Breast epithelium (tissue), 4 donors: Measurements from ENCODE around the gene PIGH. TPM values are rescaled to one million over a fixed set of nuclear protein-coding genes. Genes with fewer than 3 reads are reported as not detected.

Experiments
- DNase-seq, 2 donors: peaks; one replicate each; pipeline ENCODE4 v3.0.0-alpha.2; 2019; ENCODE audit warnings: low spot score in 2 of 2
- H3K27ac ChIP-seq, 2 donors: fragments of 200-600 bp; sonication (generic) in 1 of 2; one replicate each; pipeline ENCODE4 v1.5.1; 2016 to 2019; ENCODE audit warnings: mild to moderate bottlenecking in 1 of 2
- H3K27me3 ChIP-seq, 2 donors: fragments of 200-600 bp; sonication (generic) in 1 of 2; one replicate each; pipeline versions ENCODE4 v1.5.1 to v1.6.0; 2017 to 2019; ENCODE audit warnings: control low read depth in 1 of 2, mild to moderate bottlenecking in 1 of 2
- H3K36me3 ChIP-seq: fragments of 200-600 bp; one replicate; pipeline ENCODE4 v1.5.1; 2019
- H3K4me1 ChIP-seq, 2 donors: fragments of 200-600 bp; sonication (generic); one replicate each; pipeline ENCODE4 v1.5.1; 2016 to 2019; ENCODE audit warnings: control low read depth in 1 of 2
- H3K4me3 ChIP-seq, 3 donors: fragments of 200-600 bp; sonication (generic); 1 replicate in 2 of 3; 2 replicates in 1 of 3; pipeline ENCODE4 v1.5.1; 2016 to 2019; ENCODE audit warnings: mild to moderate bottlenecking in 3 of 3, moderate library complexity in 2 of 3
- H3K9me3 ChIP-seq, 2 donors: fragments of 200-600 bp; sonication (generic) in 1 of 2; one replicate each; pipeline ENCODE4 v1.5.1; 2016 to 2019; ENCODE audit warnings: control low read depth in 1 of 2
- CTCF ChIP-seq, 3 donors: fragments of 450-650 bp; IDR thresholded peaks; one replicate each; pipeline ENCODE4 v1.5.1; 2016 to 2017; ENCODE audit warnings: antibody characterized with exemption in 3 of 3, mild to moderate bottlenecking in 3 of 3, moderate library complexity in 3 of 3
- POLR2A ChIP-seq: fragments of 450-650 bp; IDR thresholded peaks from one replicate; pipeline ENCODE4 v1.6.1; 2016; ENCODE audit warnings: antibody characterized with exemption, mild to moderate bottlenecking, moderate library complexity
- POLR2AphosphoS5 ChIP-seq, 3 donors: sonication (generic); formaldehyde crosslinking; IDR thresholded peaks; one replicate each; pipeline ENCODE4 v1.6.1; 2017; ENCODE audit warnings: antibody characterized with exemption in 3 of 3
- intact Hi-C: fragments of 100-400 bp; cut with DNase I; formaldehyde crosslinking; loops from one replicate; pipeline ENCODE4 v1.15.1; 2023; ENCODE audit warnings: low total_unique reads
- total RNA-seq, 3 donors: library from RNA; depleted of rRNA; stranded (reverse); fragments of >200 nt; gene quantifications; one replicate each; pipeline ENCODE4 v1.1.0, GENCODE V29; 2016

Gene PIGH
- total RNA-seq, 3 donors from 2014 or later, result 32.8 to 37.6 (median 33.8) TPM

GRCh38 chr14:67641902-67642749 lies 42.1 kb upstream of the PIGH start:
- no peaks in the 10 kb centered on the region for H3K36me3 ChIP-seq
- no peak overlapping the region for H3K27ac ChIP-seq
- no peaks in the 10 kb centered on the region for H3K4me1 ChIP-seq
- no peak overlapping the region for H3K4me3 ChIP-seq
- no peaks in the 10 kb centered on the region for H3K27me3 ChIP-seq
- TF ChIP-seq POLR2AphosphoS5 (IDR thresholded peaks at IDR 0.05) (no peak), CTCF (IDR thresholded peaks at IDR 0.05) (no peak), POLR2A (no peak)
- H3K9me3 ChIP-seq, result no peaks in the 10 kb centered on the region
- no peak for DNase-seq
- intact Hi-C loops, result no loop called here

DNA sequence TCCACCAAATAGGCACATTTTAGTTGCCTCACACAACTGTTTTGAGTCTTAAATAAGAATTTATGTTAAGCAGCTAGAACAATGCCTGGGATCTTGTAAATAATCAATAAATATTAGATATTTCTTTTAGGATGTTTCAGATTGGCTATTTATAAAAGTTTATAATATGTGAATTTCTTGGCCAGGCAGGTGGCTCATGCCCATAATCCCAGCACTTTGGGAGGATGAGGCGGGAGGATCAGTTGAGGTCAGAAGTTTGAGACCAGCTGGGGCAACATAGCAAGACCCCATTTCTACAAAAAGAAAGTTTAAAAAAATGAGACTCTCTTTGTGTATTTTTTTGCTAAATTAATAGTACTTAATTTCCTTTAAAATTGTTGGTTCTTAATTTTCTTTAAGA lies 41.4 kb upstream of the PIGH start:
- no peak for DNase-seq
- no peaks in the 10 kb centered on the region for H3K9me3 ChIP-seq
- TF ChIP-seq POLR2AphosphoS5 (IDR thresholded peaks at IDR 0.05) (no peak), POLR2A (no peak), CTCF (IDR thresholded peaks at IDR 0.05) (no peak)
- no peaks in the 10 kb centered on the region for H3K36me3 ChIP-seq
- no peak overlapping the region for H3K4me3 ChIP-seq
- no peak overlapping the region for H3K27ac ChIP-seq
- intact Hi-C loops, result no loop called here
- no peaks in the 10 kb centered on the region for H3K27me3 ChIP-seq
- H3K4me1 ChIP-seq, result no peaks in the 10 kb centered on the region

- H3K27ac ChIP-seq, result no peak overlapping the region
- TF ChIP-seq POLR2AphosphoS5 (IDR thresholded peaks at IDR 0.05) (no peak), CTCF (IDR thresholded peaks at IDR 0.05) (no peak), POLR2A (no peak)
- intact Hi-C loops, result no loop called here
Measured at GRCh38 chr14:67638642-67639041, 38.6 kb upstream of the PIGH start.

DNA sequence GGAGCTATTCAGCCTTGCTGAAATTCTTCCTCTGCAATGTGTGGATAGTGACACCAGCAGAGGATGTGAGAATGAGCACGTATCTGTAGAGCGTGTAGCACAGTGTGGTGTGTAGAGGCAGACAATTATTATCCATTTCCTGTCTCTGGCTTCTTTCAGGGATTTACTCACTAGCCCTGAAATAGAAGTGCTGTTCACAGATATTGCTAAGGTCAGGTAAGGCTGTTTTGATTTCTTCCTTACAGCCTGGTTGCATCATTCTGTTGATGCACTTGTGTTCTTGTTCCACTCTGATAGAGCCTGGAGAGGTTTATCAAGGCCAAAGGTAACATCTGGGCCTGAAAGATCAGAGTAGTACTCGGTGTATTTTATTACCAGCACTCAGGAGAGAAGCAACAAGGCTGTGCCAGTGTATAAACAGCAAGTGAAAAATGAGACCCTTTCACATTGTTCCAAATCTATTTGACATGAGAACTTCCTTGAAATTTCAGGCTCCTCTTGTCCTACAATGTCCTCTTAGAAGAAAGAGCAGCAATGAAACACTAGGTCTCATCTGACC lies 36.4 kb upstream of the PIGH start:
- no peaks in the 10 kb centered on the region for H3K4me1 ChIP-seq
- no peaks in the 10 kb centered on the region for H3K9me3 ChIP-seq
- intact Hi-C loops, result no loop called here
- no peak for TF ChIP-seq CTCF (IDR thresholded peaks at IDR 0.05)
- no peak for TF ChIP-seq POLR2A
- TF ChIP-seq POLR2AphosphoS5 (IDR thresholded peaks at IDR 0.05), result no peak
- H3K27me3 ChIP-seq, result no peaks in the 10 kb centered on the region
- H3K36me3 ChIP-seq, result no peaks in the 10 kb centered on the region
- no peak for DNase-seq
- no peak overlapping the region for H3K27ac ChIP-seq
- H3K4me3 ChIP-seq, result no peak overlapping the region

More at GRCh38 chr14:67638642-67639041, 38.6 kb upstream of the PIGH start:
- Histone ChIP-seq H3K9me3 (no peaks in the 10 kb centered on the region), H3K36me3 (no peaks in the 10 kb centered on the region), H3K4me3 (no peak overlapping the region), H3K27me3 (no peaks in the 10 kb centered on the region), H3K4me1 (no peaks in the 10 kb centered on the region)
- no peak for DNase-seq

DNA sequence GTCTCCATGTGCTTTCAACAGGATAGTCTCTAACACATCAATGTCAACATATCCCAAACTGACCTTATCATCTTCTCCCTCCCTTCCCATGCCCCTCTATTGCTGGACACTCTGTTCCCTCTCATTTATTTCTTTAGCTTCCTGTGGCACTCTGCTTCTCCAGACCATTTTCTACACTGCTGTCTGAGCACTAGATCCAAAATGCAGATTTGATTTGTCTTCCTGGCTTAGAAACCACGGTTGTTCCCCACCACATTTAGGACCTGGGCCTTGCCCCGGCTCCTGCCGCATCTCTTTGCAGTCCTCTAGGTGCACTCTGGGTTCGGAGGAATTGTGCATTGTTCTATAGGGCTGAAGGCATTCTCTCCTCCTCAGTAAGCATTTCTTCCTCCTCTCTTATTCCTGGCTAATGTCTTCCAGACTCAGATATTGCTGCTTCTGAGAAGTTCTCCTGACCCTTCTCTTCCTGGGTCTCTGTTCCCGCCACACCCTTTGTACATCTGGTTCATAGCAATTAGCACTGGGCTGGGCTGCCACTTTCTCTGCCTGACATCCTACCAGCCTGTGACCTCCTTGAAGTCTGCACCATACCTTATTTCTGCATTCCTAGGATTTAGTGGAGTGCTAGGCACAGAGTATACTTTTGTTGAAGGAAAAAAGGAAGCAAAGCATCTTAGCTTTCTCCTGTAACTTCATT lies 33.5 kb upstream of the PIGH start:
- Histone ChIP-seq H3K4me3 (no peak overlapping the region), H3K27me3 (no peaks in the 10 kb centered on the region), H3K36me3 (no peaks in the 10 kb centered on the region), H3K27ac (no peak overlapping the region), H3K4me1 (no peaks in the 10 kb centered on the region), H3K9me3 (no peaks in the 10 kb centered on the region)
- DNase-seq, result no peak
- intact Hi-C loops, result no loop called here
- no peak for TF ChIP-seq CTCF (IDR thresholded peaks at IDR 0.05)
- no peak for TF ChIP-seq POLR2A
- no peak for TF ChIP-seq POLR2AphosphoS5 (IDR thresholded peaks at IDR 0.05)
